OCI-LY1 (cell line): Measurements from ENCODE around the gene ACTR2.

Source experiments
- H2AFZ ChIP-seq: fragments of 200-600 bp; sonication (generic), shearing (Covaris generic); 2 replicates; pipeline ENCODE4 v1.6.0; 2014; ENCODE audit warnings: antibody characterized with exemption, mild to moderate bottlenecking, low read length
- H3F3A ChIP-seq: fragments of 200-600 bp; sonication (generic), shearing (Covaris generic); 2 replicates; pipeline ENCODE4 v1.6.0; 2014; ENCODE audit warnings: mild to moderate bottlenecking, antibody characterized with exemption, low read length, moderate library complexity; ENCODE audit not compliant: insufficient read depth
- H3K27ac ChIP-seq: fragments of 200-600 bp; sonication (generic); 2 replicates; pipeline ENCODE4 v1.5.1; 2014; ENCODE audit warnings: low read length, mixed run types, mild to moderate bottlenecking, low read depth; ENCODE audit not compliant: poor library complexity, severe bottlenecking
- H3K27me3 ChIP-seq: fragments of 200-600 bp; sonication (generic); 2 replicates; pipeline ENCODE4 v1.6.0; 2014; ENCODE audit warnings: antibody characterized with exemption, mild to moderate bottlenecking, low read length, moderate library complexity; ENCODE audit not compliant: insufficient read depth
- H3K36me3 ChIP-seq: fragments of 200-600 bp; sonication (generic); 2 replicates; pipeline ENCODE4 v1.6.1; 2014; ENCODE audit warnings: mild to moderate bottlenecking, antibody characterized with exemption, low read length, moderate library complexity, mixed read lengths; ENCODE audit not compliant: insufficient read depth
- H3K4me1 ChIP-seq: fragments of 200-600 bp; sonication (generic); 2 replicates; pipeline ENCODE4 v1.5.1; 2014; ENCODE audit warnings: mild to moderate bottlenecking, low read length, moderate library complexity; ENCODE audit not compliant: insufficient read depth, severe bottlenecking
- H3K4me2 ChIP-seq: fragments of 200-600 bp; sonication (generic), shearing (Covaris generic); 2 replicates; pipeline ENCODE4 v1.6.1; 2014; ENCODE audit warnings: low read length
- H3K4me3 ChIP-seq: fragments of 200-600 bp; sonication (generic); 2 replicates; pipeline ENCODE4 v1.5.1; 2014; ENCODE audit warnings: low read length, low read depth, mild to moderate bottlenecking, mixed read lengths; ENCODE audit not compliant: poor library complexity, severe bottlenecking
- H3K79me2 ChIP-seq: fragments of 200-600 bp; shearing (Covaris generic); 2 replicates; pipeline ENCODE4 v1.6.1; 2016; ENCODE audit warnings: mixed run types, low read length, mixed read lengths; ENCODE audit not compliant: insufficient read depth
- H3K9ac ChIP-seq: fragments of 200-600 bp; sonication (generic), shearing (Covaris generic); 2 replicates; pipeline ENCODE4 v1.6.1; 2014; ENCODE audit warnings: mild to moderate bottlenecking, low read length, mixed read lengths
- H3K9me2 ChIP-seq: fragments of 200-600 bp; sonication (generic), shearing (Covaris generic); 2 replicates; pipeline ENCODE4 v1.6.1; 2014; ENCODE audit warnings: low read depth, mild to moderate bottlenecking, low read length, mixed read lengths
- H3K9me3 ChIP-seq: fragments of 200-600 bp; shearing (Covaris generic); 2 replicates; pipeline ENCODE4 v1.6.1; 2014; ENCODE audit warnings: low read length, mixed read lengths
- H4K20me1 ChIP-seq: fragments of 200-600 bp; sonication (generic), shearing (Covaris generic); 2 replicates; pipeline ENCODE4 v1.6.0; 2016; ENCODE audit warnings: mild to moderate bottlenecking, low read length; ENCODE audit not compliant: insufficient read depth
- EZH2 ChIP-seq: fragments of 200-600 bp; sonication (generic), shearing (Covaris generic); IDR thresholded peaks from 2 replicates; pipeline ENCODE4 v1.8.0; 2017; ENCODE audit warnings: borderline replicate concordance, mixed run types, mild to moderate bottlenecking, antibody characterized with exemption, low read length, moderate library complexity, mixed read lengths
- TF ChIP-seq, protein P1 (sequence below): fragments of 200-600 bp; sonication (generic), shearing (Covaris generic); IDR thresholded peaks from 2 replicates; pipeline ENCODE4 v1.5.1; 2017; ENCODE audit warnings: mild to moderate bottlenecking, antibody characterized with exemption, low read length, moderate library complexity, mixed read lengths

ACTR2 gene

DNA sequence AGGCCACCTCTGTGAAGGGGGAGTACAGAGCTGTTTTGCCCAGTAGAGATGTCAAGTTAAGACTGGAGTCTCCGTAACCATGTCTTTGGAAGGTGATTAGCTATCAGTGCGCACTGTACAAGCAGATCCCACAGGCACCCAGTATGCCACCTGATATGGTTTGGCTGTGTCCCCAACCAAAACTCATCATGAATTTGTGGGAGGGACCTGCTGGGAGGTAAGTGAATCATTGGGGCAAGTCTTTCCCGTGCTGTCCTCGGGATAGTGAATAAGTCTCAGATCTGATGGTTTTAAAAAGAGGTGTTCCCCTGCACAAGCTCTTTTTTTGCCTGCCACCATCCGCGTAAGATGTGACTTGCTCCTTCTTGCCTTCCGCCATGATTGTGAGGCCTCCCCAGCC is 90.2 kb downstream of the ACTR2 start:
- Histone ChIP-seq H2AFZ (no peak overlapping the region), H3K36me3 (peaks cover 55% of the 10 kb centered on the region), H3K9ac (no peak overlapping the region), H3K9me2 (no peaks in the 10 kb centered on the region), H3K4me2 (no peak overlapping the region), H3K9me3 (no peaks in the 10 kb centered on the region), H3K27ac (no peak overlapping the region), H3K27me3 (no peaks in the 10 kb centered on the region), H3F3A (no peaks in the 10 kb centered on the region), H3K4me1 (peaks cover 12% of the 10 kb centered on the region), H4K20me1 (no peaks in the 10 kb centered on the region), H3K4me3 (no peak overlapping the region), H3K79me2 (no peaks in the 10 kb centered on the region)
- TF ChIP-seq EZH2: no peak
- TF ChIP-seq, protein P1, sequence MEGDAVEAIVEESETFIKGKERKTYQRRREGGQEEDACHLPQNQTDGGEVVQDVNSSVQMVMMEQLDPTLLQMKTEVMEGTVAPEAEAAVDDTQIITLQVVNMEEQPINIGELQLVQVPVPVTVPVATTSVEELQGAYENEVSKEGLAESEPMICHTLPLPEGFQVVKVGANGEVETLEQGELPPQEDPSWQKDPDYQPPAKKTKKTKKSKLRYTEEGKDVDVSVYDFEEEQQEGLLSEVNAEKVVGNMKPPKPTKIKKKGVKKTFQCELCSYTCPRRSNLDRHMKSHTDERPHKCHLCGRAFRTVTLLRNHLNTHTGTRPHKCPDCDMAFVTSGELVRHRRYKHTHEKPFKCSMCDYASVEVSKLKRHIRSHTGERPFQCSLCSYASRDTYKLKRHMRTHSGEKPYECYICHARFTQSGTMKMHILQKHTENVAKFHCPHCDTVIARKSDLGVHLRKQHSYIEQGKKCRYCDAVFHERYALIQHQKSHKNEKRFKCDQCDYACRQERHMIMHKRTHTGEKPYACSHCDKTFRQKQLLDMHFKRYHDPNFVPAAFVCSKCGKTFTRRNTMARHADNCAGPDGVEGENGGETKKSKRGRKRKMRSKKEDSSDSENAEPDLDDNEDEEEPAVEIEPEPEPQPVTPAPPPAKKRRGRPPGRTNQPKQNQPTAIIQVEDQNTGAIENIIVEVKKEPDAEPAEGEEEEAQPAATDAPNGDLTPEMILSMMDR: no peak

DNA sequence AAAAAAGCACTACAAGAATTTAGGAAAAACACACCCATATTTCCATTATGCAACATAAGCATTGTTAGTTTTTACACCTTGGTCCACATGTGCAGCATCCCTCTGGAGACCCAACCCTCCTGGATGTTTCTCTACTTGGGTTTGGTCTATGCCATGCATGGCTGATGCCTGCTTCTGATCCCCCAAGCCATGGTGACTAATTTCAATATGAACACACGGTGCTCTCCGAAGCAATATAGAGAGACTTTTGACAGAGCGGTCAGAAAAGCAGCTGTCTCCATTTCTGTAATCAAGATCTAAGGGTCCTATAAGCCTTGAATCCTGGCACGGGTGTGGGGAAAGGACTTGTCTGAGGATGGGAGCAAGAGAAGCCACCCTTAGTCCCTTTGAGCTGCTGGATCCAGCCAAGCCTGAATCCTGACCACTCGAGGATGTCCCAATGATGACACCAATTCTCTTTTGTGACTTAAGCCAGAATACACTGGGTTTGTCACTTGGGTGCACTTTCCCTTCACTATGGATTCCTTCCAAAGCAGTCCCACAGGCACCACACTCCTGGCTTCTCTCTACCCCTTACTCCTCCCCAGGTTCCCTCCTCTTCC is 91.5 kb downstream of the ACTR2 start:
- H3K4me3 ChIP-seq: no peak overlapping the region
- peaks cover 25% of the 10 kb centered on the region for H3K4me1 ChIP-seq
- no peaks in the 10 kb centered on the region for H4K20me1 ChIP-seq
- no peak overlapping the region for H3K9ac ChIP-seq
- no peaks in the 10 kb centered on the region for H3K27me3 ChIP-seq
- H3K27ac ChIP-seq: no peak overlapping the region
- no peaks in the 10 kb centered on the region for H3K9me3 ChIP-seq
- no peak overlapping the region for H3K4me2 ChIP-seq
- no peak for TF ChIP-seq EZH2
- TF ChIP-seq, protein P1: no peak
- H3F3A ChIP-seq: no peaks in the 10 kb centered on the region
- no peaks in the 10 kb centered on the region for H3K79me2 ChIP-seq
- peaks cover 42% of the 10 kb centered on the region for H3K36me3 ChIP-seq
- H2AFZ ChIP-seq: no peak overlapping the region
- H3K9me2 ChIP-seq: no peaks in the 10 kb centered on the region

DNA sequence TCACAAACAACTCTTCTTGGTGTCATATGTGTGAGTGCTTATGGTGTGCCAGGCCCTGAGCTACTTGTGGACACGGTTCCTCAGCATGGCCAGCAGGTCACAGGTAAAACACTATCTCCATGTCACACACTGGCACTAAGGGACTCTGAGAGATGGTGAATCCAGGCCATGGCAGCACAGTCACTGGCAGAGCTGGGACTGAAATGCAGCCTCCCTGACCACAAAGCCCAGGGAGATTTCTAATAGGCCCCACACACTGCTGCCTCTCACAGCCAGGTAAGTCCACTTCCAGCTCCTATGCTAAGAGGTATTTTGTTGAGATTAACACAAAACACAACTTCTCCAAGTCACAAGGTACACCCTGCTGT is 92.0 kb downstream of the ACTR2 start:
- H2AFZ ChIP-seq: no peak overlapping the region
- H3K9me3 ChIP-seq: no peaks in the 10 kb centered on the region
- H3K9ac ChIP-seq: no peak overlapping the region
- no peak overlapping the region for H3K27ac ChIP-seq
- H3K9me2 ChIP-seq: no peaks in the 10 kb centered on the region
- no peaks in the 10 kb centered on the region for H4K20me1 ChIP-seq
- H3K79me2 ChIP-seq: no peaks in the 10 kb centered on the region
- no peak overlapping the region for H3K4me2 ChIP-seq
- H3K4me3 ChIP-seq: no peak overlapping the region
- peaks cover 37% of the 10 kb centered on the region for H3K36me3 ChIP-seq
- TF ChIP-seq, protein P1: no peak
- no peak for TF ChIP-seq EZH2
- H3F3A ChIP-seq: no peaks in the 10 kb centered on the region
- no peaks in the 10 kb centered on the region for H3K27me3 ChIP-seq
- H3K4me1 ChIP-seq: peaks cover 30% of the 10 kb centered on the region
